ENCODE results near the gene MPP2. TPM values are rescaled to one million over a fixed set of nuclear protein-coding genes. Genes with fewer than 3 reads are reported as not detected.
A peak's percentile ranks its signal among the peaks of the same experiment; 100 is the strongest.

Gene MPP2
- total RNA-seq, 1 donor from 2014 or later: 16.7 TPM

DNA sequence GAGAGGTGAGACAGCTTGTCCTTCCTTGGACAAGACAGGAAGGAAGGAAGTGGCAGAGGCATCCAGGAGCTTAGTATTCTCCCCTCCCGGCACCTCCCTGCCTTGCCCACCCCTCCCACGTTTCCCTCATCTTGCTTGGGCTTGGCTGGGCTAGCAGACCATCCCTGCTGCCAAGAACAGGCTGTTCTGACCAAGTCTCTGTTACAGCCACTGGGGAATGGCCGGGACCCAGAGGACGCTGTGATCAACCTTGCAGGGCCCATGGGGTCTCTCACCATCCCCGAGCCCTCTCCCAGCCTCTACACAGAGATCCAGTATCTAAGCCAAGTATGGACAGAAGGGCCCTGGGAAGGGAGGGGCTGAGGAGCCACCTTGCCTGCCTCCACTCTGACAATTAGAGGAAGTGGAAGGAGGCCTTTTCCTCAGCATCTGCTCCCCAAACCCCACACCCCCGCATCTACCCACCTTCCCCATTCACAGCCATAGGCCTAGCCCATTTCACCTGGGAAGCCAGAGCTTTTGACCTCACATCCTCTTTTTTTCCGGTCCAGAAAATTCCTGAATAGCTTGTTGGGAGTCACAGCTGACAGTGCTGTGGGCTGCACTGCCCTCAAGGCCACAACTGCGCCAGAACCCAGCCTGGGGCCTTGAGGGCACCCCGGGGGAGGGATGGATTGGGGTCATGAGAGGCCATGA, 46.3 kb downstream of the MPP2 start:
- no peak for TF ChIP-seq CTCF (IDR thresholded peaks at IDR 0.05)
- Histone ChIP-seq H3K27me3 (no peaks in the 10 kb centered on the region), H3K27ac (peak overlapping the region; percentile 52 to 71), H3K4me3 (no peak overlapping the region), H3K36me3 (no peaks in the 10 kb centered on the region), H3K9me3 (no peaks in the 10 kb centered on the region), H3K4me1 (peaks cover 0 to 17% of the 10 kb centered on the region in 2 donors)
- intact Hi-C loops (cut with DNase I): no loop called here
- DNase-seq (ENCODE audit: low spot score in 2 of 2): peak in 1 of 2 donors; percentile 71

DNA sequence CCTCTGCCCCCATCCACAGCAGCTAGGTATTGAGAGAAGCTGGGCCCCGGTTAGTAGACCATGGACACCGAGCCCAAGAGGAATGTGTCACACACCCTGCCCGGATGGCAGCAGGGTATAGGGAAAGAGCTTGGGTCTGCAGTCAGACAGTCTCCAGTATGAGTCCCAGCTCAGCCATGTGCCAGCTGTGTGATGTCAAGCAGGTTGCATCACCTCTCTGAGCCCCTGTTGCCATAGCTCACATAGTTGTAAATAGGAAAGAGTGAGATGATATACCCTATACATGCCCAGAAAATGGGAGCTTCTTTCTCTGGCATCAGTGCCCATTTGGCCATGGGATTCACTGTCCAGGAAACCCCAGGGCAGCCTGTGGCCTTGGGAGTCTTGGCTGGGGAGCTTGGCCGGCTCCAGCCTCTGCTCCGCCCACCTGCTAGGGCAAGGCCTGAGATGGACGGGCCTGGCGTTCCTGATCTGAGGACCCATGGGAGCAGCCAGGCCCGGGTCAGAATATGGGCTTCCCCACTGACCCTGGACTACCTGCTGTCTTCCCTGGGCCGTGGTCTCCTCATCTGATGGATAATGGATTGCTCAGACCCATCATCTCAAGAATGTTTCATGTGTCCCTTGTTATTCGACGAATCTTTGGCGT, 47.1 kb downstream of the MPP2 start:
- no peak for DNase-seq (ENCODE audit: low spot score in 2 of 2)

GRCh38 chr17:43857957-43858600, 49.3 kb downstream of the MPP2 start:
- Histone ChIP-seq H3K36me3 (no peaks in the 10 kb centered on the region), H3K9me3 (no peaks in the 10 kb centered on the region), H3K4me1 (peaks cover 0 to 17% of the 10 kb centered on the region in 2 donors), H3K27me3 (no peaks in the 10 kb centered on the region), H3K27ac (no peak overlapping the region), H3K4me3 (no peak overlapping the region)
- no peak for DNase-seq (ENCODE audit: low spot score in 2 of 2)
- intact Hi-C loops (cut with DNase I): no loop called here
- no peak for TF ChIP-seq CTCF (IDR thresholded peaks at IDR 0.05)

More for the DNA sequence above, 47.1 kb downstream of the MPP2 start:
- no peak for TF ChIP-seq CTCF (IDR thresholded peaks at IDR 0.05)
- H3K27ac ChIP-seq: peak overlapping the region; percentile 52 to 71
- intact Hi-C loops (cut with DNase I): no loop called here
- H3K4me1 ChIP-seq: peaks cover 0 to 17% of the 10 kb centered on the region in 2 donors
- H3K36me3 ChIP-seq: no peaks in the 10 kb centered on the region
- H3K9me3 ChIP-seq: no peaks in the 10 kb centered on the region
- H3K27me3 ChIP-seq: no peaks in the 10 kb centered on the region
- no peak overlapping the region for H3K4me3 ChIP-seq

GRCh38 chr17:43857141-43857540, 50.2 kb downstream of the MPP2 start:
- peaks cover 0 to 17% of the 10 kb centered on the region in 2 donors for H3K4me1 ChIP-seq
- no peak overlapping the region for H3K4me3 ChIP-seq
- intact Hi-C loops (cut with DNase I): no loop called here
- H3K9me3 ChIP-seq: no peaks in the 10 kb centered on the region
- H3K36me3 ChIP-seq: no peaks in the 10 kb centered on the region
- DNase-seq (ENCODE audit: low spot score in 2 of 2): no peak
- no peaks in the 10 kb centered on the region for H3K27me3 ChIP-seq
- TF ChIP-seq CTCF (IDR thresholded peaks at IDR 0.05): no peak
- no peak overlapping the region for H3K27ac ChIP-seq

DNA sequence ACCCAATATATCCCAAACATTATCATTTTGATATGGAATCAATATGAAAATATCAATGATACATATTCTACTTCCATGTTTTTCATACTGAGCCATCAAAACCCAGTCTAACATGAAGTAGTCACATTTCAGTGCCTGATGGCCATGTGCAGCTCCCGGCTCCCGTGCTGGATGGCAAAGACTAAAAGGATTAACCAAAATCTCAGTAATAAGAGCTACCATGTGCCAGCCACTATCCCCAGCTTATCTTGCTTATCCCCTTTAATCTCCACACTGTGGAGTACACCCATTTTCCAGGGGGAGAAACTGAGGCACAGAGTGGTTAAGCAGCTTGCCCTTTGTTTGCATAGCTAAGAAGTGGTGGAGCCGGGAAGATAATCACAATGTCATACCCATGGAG, 51.2 kb downstream of the MPP2 start:
- intact Hi-C loops (cut with DNase I): no loop called here
- no peak for TF ChIP-seq CTCF (IDR thresholded peaks at IDR 0.05)
- no peak overlapping the region for H3K4me3 ChIP-seq
- no peaks in the 10 kb centered on the region for H3K36me3 ChIP-seq
- no peak for DNase-seq (ENCODE audit: low spot score in 2 of 2)
- no peaks in the 10 kb centered on the region for H3K9me3 ChIP-seq
- peaks cover 0 to 13% of the 10 kb centered on the region in 2 donors for H3K4me1 ChIP-seq
- no peaks in the 10 kb centered on the region for H3K27me3 ChIP-seq
- no peak overlapping the region for H3K27ac ChIP-seq

All from ascending aorta (tissue), 2 donors.